ENCODE measurements around the gene DUOX1. TPM values are rescaled to one million over a fixed set of nuclear protein-coding genes. Genes with fewer than 3 reads are reported as not detected.

Gene DUOX1
- total RNA-seq, 1 donor from 2014 or later = 98.7 TPM

- Histone ChIP-seq H3K9me3 (no peaks in the 10 kb centered on the region), H3K4me3 (no peak overlapping the region), H3K36me3 (no peaks in the 10 kb centered on the region), H3K27me3 (no peaks in the 10 kb centered on the region), H3K27ac (peak overlapping the region; percentile 99), H3K4me1 (peaks cover 40% of the 10 kb centered on the region)
- no peak for TF ChIP-seq POLR2AphosphoS5 (IDR thresholded peaks at IDR 0.05; ENCODE audit: insufficient read depth in 1 of 2, low read depth in 1 of 2)
- no peak for TF ChIP-seq POLR2A (IDR thresholded peaks at IDR 0.05)
- TF ChIP-seq, protein P1, sequence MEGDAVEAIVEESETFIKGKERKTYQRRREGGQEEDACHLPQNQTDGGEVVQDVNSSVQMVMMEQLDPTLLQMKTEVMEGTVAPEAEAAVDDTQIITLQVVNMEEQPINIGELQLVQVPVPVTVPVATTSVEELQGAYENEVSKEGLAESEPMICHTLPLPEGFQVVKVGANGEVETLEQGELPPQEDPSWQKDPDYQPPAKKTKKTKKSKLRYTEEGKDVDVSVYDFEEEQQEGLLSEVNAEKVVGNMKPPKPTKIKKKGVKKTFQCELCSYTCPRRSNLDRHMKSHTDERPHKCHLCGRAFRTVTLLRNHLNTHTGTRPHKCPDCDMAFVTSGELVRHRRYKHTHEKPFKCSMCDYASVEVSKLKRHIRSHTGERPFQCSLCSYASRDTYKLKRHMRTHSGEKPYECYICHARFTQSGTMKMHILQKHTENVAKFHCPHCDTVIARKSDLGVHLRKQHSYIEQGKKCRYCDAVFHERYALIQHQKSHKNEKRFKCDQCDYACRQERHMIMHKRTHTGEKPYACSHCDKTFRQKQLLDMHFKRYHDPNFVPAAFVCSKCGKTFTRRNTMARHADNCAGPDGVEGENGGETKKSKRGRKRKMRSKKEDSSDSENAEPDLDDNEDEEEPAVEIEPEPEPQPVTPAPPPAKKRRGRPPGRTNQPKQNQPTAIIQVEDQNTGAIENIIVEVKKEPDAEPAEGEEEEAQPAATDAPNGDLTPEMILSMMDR (IDR thresholded peaks at IDR 0.05) = no peak
- no peak for DNase-seq (ENCODE audit: extremely low spot score in 2 of 2)
- intact Hi-C loops (cut with DNase I) = no loop called here
Measured at GRCh38 chr15:45165536-45165935, 35.7 kb downstream of the DUOX1 start.

DNA sequence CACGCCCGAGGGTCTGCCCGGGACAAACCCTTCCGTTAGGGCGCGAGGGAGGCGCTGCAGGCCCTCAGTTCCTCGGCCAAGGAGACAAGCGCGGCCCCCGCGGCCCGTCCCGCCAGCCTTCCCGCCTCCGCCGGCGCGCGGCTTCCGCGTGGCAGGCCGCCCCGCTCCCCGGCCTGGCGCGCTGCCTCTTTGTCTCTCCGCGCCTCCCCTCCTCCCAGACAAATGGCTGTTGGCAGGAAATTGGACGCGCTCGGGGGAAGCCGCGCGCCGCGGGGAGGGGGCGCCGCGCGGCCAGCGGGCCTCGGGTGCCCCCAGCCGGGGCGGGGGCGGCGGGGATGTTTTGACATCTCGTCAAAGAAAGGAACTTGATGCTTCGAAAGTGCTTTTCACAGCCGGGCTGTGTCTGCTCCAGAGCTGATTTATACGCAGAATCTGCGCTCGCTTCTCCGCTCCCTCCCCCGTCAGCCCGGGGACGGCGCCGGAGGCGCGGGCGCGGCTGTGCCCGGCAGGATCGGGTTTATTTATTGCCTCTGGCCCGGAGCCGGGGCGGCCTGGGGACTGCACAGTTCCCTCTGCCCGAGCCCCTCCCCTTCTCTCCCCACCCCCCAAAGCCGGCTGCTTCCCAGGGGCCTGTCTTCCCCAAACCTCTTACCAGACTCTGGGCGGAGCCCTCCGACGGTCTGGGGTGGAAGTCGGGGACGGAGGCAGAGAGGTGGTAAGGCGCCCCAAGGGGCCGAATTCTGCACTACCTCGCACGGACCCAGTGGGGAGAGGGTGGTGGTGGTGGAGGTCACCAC, 37.2 kb downstream of the DUOX1 start:
- peaks cover 33% of the 10 kb centered on the region for H3K4me1 ChIP-seq
- H3K9me3 ChIP-seq = no peaks in the 10 kb centered on the region
- no peak for DNase-seq (ENCODE audit: extremely low spot score in 2 of 2)
- no peaks in the 10 kb centered on the region for H3K27me3 ChIP-seq
- TF ChIP-seq POLR2AphosphoS5 (IDR thresholded peaks at IDR 0.05; ENCODE audit: insufficient read depth in 1 of 2, low read depth in 1 of 2) (peak in 1 of 2 donors; percentile 68), POLR2A (IDR thresholded peaks at IDR 0.05) (no peak)
- TF ChIP-seq, protein P1 (IDR thresholded peaks at IDR 0.05) = peak; percentile 9 to 52 (median 24)
- peak overlapping the region; percentile 64 to 83 for H3K4me3 ChIP-seq
- H3K27ac ChIP-seq = peak overlapping the region; percentile 99
- intact Hi-C loops (cut with DNase I) = loop anchor here (2.0 kb wide), 1 partner anchor 34 kb away; no protein-coding TSS in a partner anchor
- no peaks in the 10 kb centered on the region for H3K36me3 ChIP-seq

GRCh38 chr15:45167631-45168205, 37.9 kb downstream of the DUOX1 start:
- Histone ChIP-seq H3K4me1 (peaks cover 26% of the 10 kb centered on the region), H3K27ac (peak overlapping the region; percentile 99), H3K9me3 (no peaks in the 10 kb centered on the region), H3K27me3 (no peaks in the 10 kb centered on the region), H3K4me3 (peak overlapping the region; percentile 64 to 83), H3K36me3 (no peaks in the 10 kb centered on the region)
- TF ChIP-seq POLR2AphosphoS5 (IDR thresholded peaks at IDR 0.05; ENCODE audit: insufficient read depth in 1 of 2, low read depth in 1 of 2) (no peak), POLR2A (IDR thresholded peaks at IDR 0.05) (no peak)
- TF ChIP-seq, protein P1 (IDR thresholded peaks at IDR 0.05) = peak in 1 of 3 experiments; percentile 1
- no peak for DNase-seq (ENCODE audit: extremely low spot score in 2 of 2)
- intact Hi-C loops (cut with DNase I) = loop anchor here (2.0 kb wide), 1 partner anchor 33 kb away; no protein-coding TSS in a partner anchor

DNA sequence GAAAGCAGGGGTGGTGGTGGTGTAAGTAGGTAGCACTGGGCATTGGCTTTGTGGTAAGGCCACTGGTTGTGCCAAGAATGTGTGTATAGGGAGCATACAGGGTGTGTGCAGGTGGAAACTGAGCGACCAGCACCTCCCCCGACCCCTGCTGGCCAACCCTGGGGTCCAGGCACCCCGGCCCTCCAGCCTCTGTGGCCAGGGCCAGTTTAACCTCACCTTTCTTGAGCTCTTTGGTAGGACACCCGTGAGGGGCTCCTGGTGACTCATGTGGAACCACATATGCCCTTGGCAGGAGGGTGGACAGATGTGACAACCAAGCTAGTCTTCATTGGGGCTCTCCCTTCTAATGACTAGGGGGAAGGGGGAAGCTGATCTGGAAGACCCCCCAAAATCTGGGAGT, 38.5 kb downstream of the DUOX1 start:
- Histone ChIP-seq H3K36me3 (no peaks in the 10 kb centered on the region), H3K9me3 (no peaks in the 10 kb centered on the region), H3K27ac (peak overlapping the region; percentile 99), H3K27me3 (no peaks in the 10 kb centered on the region), H3K4me3 (no peak overlapping the region), H3K4me1 (peaks cover 24% of the 10 kb centered on the region)
- intact Hi-C loops (cut with DNase I) = no loop called here
- TF ChIP-seq POLR2AphosphoS5 (IDR thresholded peaks at IDR 0.05; ENCODE audit: insufficient read depth in 1 of 2, low read depth in 1 of 2) = no peak
- TF ChIP-seq, protein P1 (IDR thresholded peaks at IDR 0.05) = no peak
- TF ChIP-seq POLR2A (IDR thresholded peaks at IDR 0.05) = no peak
- DNase-seq (ENCODE audit: extremely low spot score in 2 of 2) = no peak
